Measurements from ENCODE around the gene COBL.

- TF ChIP-seq TAF1 (IDR thresholded peaks at IDR 0.05; ENCODE audit: low read depth) (no peak), RAD21 (IDR thresholded peaks at IDR 0.05; ENCODE audit: low read depth) (no peak), YY1 (IDR thresholded peaks at IDR 0.05; ENCODE audit: low read depth) (no peak), EP300 (IDR thresholded peaks at IDR 0.05; ENCODE audit: borderline replicate concordance) (no peak)
- TF ChIP-seq, protein P1, sequence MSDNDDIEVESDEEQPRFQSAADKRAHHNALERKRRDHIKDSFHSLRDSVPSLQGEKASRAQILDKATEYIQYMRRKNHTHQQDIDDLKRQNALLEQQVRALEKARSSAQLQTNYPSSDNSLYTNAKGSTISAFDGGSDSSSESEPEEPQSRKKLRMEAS (IDR thresholded peaks at IDR 0.05): no peak
These were observed 24.3 kb upstream of the COBL start for GRCh38 chr7:51340936-51341335.
